ENCODE data around the gene RBM5. TPM values are rescaled to one million over a fixed set of nuclear protein-coding genes. Genes with fewer than 3 reads are reported as not detected.

RBM5 gene
- total RNA-seq, 4 donors from 2014 or later, result 131 to 244 (median 138) TPM

DNA sequence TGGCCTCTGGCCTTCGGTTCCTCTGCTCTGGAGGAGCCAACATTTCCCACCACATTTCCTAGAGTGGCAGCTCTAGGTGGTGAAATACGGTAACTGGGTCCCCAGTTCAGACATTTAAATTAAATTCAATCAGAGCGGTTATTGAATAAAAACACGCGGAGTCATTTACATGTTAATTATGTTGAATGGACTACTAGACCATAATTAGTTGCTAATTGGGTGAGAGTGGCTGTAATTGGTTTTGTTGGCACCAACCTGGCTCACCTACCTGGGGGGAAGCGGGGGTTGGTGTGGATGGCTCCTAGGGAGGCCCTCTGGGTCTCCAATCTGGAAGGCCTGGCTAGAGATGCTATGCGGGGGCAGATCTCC, 79.1 kb downstream of the RBM5 start:
- H3K4me3 ChIP-seq (ENCODE audit: low read depth, poor library complexity, severe bottlenecking), result no peak overlapping the region
- intact Hi-C loops (cut with DNase I; ENCODE audit: low total_unique reads), result no loop called here
- TF ChIP-seq, protein P1, sequence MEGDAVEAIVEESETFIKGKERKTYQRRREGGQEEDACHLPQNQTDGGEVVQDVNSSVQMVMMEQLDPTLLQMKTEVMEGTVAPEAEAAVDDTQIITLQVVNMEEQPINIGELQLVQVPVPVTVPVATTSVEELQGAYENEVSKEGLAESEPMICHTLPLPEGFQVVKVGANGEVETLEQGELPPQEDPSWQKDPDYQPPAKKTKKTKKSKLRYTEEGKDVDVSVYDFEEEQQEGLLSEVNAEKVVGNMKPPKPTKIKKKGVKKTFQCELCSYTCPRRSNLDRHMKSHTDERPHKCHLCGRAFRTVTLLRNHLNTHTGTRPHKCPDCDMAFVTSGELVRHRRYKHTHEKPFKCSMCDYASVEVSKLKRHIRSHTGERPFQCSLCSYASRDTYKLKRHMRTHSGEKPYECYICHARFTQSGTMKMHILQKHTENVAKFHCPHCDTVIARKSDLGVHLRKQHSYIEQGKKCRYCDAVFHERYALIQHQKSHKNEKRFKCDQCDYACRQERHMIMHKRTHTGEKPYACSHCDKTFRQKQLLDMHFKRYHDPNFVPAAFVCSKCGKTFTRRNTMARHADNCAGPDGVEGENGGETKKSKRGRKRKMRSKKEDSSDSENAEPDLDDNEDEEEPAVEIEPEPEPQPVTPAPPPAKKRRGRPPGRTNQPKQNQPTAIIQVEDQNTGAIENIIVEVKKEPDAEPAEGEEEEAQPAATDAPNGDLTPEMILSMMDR (IDR thresholded peaks at IDR 0.05), result no peak
- TF ChIP-seq POLR2A (IDR thresholded peaks at IDR 0.05), result no peak
- WGBS, 2 donors, result 62 to 72% methylated on average over 7 of the region's 7 CpGs
- DNase-seq (ENCODE audit: low spot score in 2 of 2), result no peak

DNA sequence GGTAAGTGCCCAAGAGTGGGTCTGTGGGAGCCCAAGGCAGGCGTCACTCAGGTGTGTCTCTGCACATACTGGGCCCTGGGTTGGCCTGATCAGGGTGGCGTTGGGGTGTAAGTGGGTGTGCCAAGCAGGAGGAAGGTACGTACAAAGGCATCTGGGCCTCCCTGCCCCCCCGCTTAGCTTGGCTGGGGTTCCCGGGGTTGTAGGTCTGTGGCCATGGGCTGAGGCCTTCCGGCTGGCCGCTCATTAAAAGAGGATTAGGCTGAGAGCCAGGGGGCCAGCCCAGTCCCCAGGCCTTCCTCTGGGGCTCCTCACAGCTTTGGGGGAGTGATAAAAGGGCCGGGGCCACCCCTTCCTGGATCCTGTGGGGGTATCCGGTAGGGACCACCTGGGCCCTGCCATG, 79.7 kb downstream of the RBM5 start:
- no peak for DNase-seq (ENCODE audit: low spot score in 2 of 2)
- 48 to 50% methylated on average over 9 of the region's 9 CpGs for WGBS, 2 donors
- intact Hi-C loops (cut with DNase I; ENCODE audit: low total_unique reads), result no loop called here
- H3K4me3 ChIP-seq (ENCODE audit: low read depth, poor library complexity, severe bottlenecking), result no peak overlapping the region
- no peak for TF ChIP-seq POLR2A (IDR thresholded peaks at IDR 0.05)
- TF ChIP-seq, protein P1 (IDR thresholded peaks at IDR 0.05), result no peak

Other genes starting within 250 kb of the RBM5 start
- gene TRAIP, start 232.4 kb upstream of the RBM5 start, total RNA-seq, result 1 to 10 TPM; 1.1 to 4.8 (median 2.9) TPM
- gene CAMKV, start 219.0 kb upstream of the RBM5 start, total RNA-seq, result not detected
- gene MST1R, start 185.0 kb upstream of the RBM5 start, total RNA-seq, result 10 to 100 TPM; 29.7 to 62.5 (median 48.8) TPM
- gene MON1A, start 159.1 kb upstream of the RBM5 start, total RNA-seq, result 10 to 100 TPM in 3 of 4 donors, 1 to 10 TPM in 1; 5.6 to 16.7 (median 11.4) TPM
- 100 to 1,000 TPM in 1 of 4 donors, 10 to 100 TPM in 3; 41.4 to 121 (median 54.7) TPM for gene RBM6, start 148.8 kb upstream of the RBM5 start, total RNA-seq
- 100 to 1,000 TPM; 106 to 151 (median 120) TPM for gene SEMA3F, start 66.4 kb downstream of the RBM5 start, total RNA-seq
- not detected for gene GNAT1, start 102.7 kb downstream of the RBM5 start, total RNA-seq
- under 1 TPM in 1 of 4 donors, not detected in 3; 0.62 TPM for gene SLC38A3, start 116.4 kb downstream of the RBM5 start, total RNA-seq
- 100 to 1,000 TPM in 1 of 4 donors, 10 to 100 TPM in 3; 56.5 to 123 (median 74.8) TPM for gene GNAI2, start 147.3 kb downstream of the RBM5 start, total RNA-seq
- 1 to 10 TPM; 1.1 to 7.2 (median 3.3) TPM for gene SEMA3B, start 180.2 kb downstream of the RBM5 start, total RNA-seq
- gene LSMEM2, start 190.2 kb downstream of the RBM5 start, total RNA-seq, result under 1 TPM in 2 of 4 donors, not detected in 2; 0.37 to 0.62 TPM
- 10 to 100 TPM; 32.9 to 69.0 (median 39.8) TPM for gene IFRD2, start 203.5 kb downstream of the RBM5 start, total RNA-seq
- 1 to 10 TPM; 1.9 to 4.1 (median 2.6) TPM for gene HYAL3, start 210.5 kb downstream of the RBM5 start, total RNA-seq
- 10 to 100 TPM; 12.4 to 19.4 (median 15.1) TPM for gene NAA80, start 210.5 kb downstream of the RBM5 start, total RNA-seq
- 10 to 100 TPM; 16.7 to 35.5 (median 20.6) TPM for gene HYAL1, start 214.7 kb downstream of the RBM5 start, total RNA-seq
- 10 to 100 TPM; 44.1 to 95.7 (median 72.9) TPM for gene HYAL2, start 233.8 kb downstream of the RBM5 start, total RNA-seq
- 10 to 100 TPM; 13.1 to 24.2 (median 18.0) TPM for gene TUSC2, start 239.3 kb downstream of the RBM5 start, total RNA-seq

Measured in lower leg skin (tissue), 4 donors.